HL-60 (cell line): ENCODE measurements around the gene ANO9.

Experiments
- POLR2AphosphoS5 ChIP-seq: IDR thresholded peaks from 2 replicates; pipeline ENCODE4 v1.6.1; 2012; ENCODE audit warnings: low read depth
- REST ChIP-seq: IDR thresholded peaks from 2 replicates; pipeline ENCODE4 v1.6.1; 2012; ENCODE audit warnings: low read depth; ENCODE audit not compliant: insufficient replicate concordance
- TF ChIP-seq, protein P1 (sequence below): IDR thresholded peaks from one replicate; pipeline ENCODE4 v1.5.1; 2011; ENCODE audit warnings: low read length, control low read depth, inconsistent platforms; ENCODE audit not compliant: insufficient read depth

DNA sequence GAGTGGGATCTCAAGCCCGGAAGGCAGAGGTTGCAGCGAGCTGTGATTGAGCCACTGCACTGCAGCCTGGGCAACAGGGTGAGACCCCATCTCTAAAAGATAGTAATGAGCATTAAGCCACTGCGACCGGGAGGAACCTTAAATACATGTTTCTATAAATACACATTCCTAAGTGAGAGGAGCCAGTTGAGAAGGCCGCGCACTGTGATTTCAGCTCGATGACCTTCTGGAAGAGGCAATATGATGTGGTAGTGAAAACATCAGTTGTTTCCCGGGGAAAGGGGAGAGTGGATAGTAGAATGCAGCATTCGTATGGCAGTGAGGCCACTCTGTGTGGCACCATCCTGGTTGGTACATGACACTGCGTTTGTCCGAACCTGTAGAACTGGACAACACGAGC lies 26.2 kb upstream of the ANO9 start:
- TF ChIP-seq, protein P1, sequence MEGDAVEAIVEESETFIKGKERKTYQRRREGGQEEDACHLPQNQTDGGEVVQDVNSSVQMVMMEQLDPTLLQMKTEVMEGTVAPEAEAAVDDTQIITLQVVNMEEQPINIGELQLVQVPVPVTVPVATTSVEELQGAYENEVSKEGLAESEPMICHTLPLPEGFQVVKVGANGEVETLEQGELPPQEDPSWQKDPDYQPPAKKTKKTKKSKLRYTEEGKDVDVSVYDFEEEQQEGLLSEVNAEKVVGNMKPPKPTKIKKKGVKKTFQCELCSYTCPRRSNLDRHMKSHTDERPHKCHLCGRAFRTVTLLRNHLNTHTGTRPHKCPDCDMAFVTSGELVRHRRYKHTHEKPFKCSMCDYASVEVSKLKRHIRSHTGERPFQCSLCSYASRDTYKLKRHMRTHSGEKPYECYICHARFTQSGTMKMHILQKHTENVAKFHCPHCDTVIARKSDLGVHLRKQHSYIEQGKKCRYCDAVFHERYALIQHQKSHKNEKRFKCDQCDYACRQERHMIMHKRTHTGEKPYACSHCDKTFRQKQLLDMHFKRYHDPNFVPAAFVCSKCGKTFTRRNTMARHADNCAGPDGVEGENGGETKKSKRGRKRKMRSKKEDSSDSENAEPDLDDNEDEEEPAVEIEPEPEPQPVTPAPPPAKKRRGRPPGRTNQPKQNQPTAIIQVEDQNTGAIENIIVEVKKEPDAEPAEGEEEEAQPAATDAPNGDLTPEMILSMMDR: no peak
- TF ChIP-seq REST (no peak), POLR2AphosphoS5 (no peak)
